HG03439 (cell line): ENCODE measurements around the gene ZC2HC1C.

Experiments
- ATAC-seq: cut with Tn5 transposase; IDR thresholded peaks from one replicate; pipeline ENCODE4 v1.9.1; 2021; ENCODE audit warnings: mild to moderate bottlenecking, moderate library complexity; ENCODE audit not compliant: unreplicated experiment

The ZC2HC1C gene

GRCh38 chr14:75069121-75069810, at the start of gene ZC2HC1C:
Gene ZC2HC1C (plus strand): TSS chr14:75069641. CDS start chr14:75070574, 933 bp downstream.
- ATAC-seq: peak; percentile 76

GRCh38 chr14:75022655-75023054, 46.8 kb upstream of the ZC2HC1C start:
- no peak for ATAC-seq

- ATAC-seq: no peak
Observed at GRCh38 chr14:75023108-75023507, 46.3 kb upstream of the ZC2HC1C start.

- ATAC-seq: no peak
Observed at GRCh38 chr14:75025082-75025481, 44.4 kb upstream of the ZC2HC1C start.

GRCh38 chr14:75025876-75026275, 43.6 kb upstream of the ZC2HC1C start:
- ATAC-seq: no peak

- ATAC-seq: no peak
Observed at GRCh38 chr14:75030147-75030546, 39.3 kb upstream of the ZC2HC1C start.

- ATAC-seq: no peak
Observed at GRCh38 chr14:75032939-75033338, 36.5 kb upstream of the ZC2HC1C start.

GRCh38 chr14:75040507-75040906, 28.9 kb upstream of the ZC2HC1C start:
- no peak for ATAC-seq

GRCh38 chr14:75040959-75041358, 28.5 kb upstream of the ZC2HC1C start:
- no peak for ATAC-seq

- no peak for ATAC-seq
Observed at GRCh38 chr14:75041613-75042012, 27.8 kb upstream of the ZC2HC1C start.

GRCh38 chr14:75042035-75042434, 27.4 kb upstream of the ZC2HC1C start:
- no peak for ATAC-seq

GRCh38 chr14:75044322-75044721, 25.1 kb upstream of the ZC2HC1C start:
- ATAC-seq: no peak

- ATAC-seq: no peak
Observed at GRCh38 chr14:75044752-75045151, 24.7 kb upstream of the ZC2HC1C start.

GRCh38 chr14:75046275-75046674, 23.2 kb upstream of the ZC2HC1C start:
- ATAC-seq: no peak

GRCh38 chr14:75046899-75047298, 22.5 kb upstream of the ZC2HC1C start:
- no peak for ATAC-seq

GRCh38 chr14:75047506-75047905, 21.9 kb upstream of the ZC2HC1C start:
- no peak for ATAC-seq

- ATAC-seq: no peak
Observed at GRCh38 chr14:75048101-75048500, 21.3 kb upstream of the ZC2HC1C start.

GRCh38 chr14:75049136-75049535, 20.3 kb upstream of the ZC2HC1C start:
- no peak for ATAC-seq

GRCh38 chr14:75049731-75050201, 19.7 kb upstream of the ZC2HC1C start:
- ATAC-seq: no peak

GRCh38 chr14:75050852-75051555, 18.4 kb upstream of the ZC2HC1C start, which contains the start of gene MLH3:
Gene MLH3 (minus strand): TSS chr14:75051467. CDS start chr14:75049655, 1,812 bp downstream.
- ATAC-seq: peak; percentile 74

- ATAC-seq: no peak
Observed at GRCh38 chr14:75051556-75051899, 17.9 kb upstream of the ZC2HC1C start.
